Measurements from ENCODE around the gene IFFO2. TPM values are rescaled to one million over a fixed set of nuclear protein-coding genes. Genes with fewer than 3 reads are reported as not detected.

The IFFO2 gene
- total RNA-seq, 1 donor from 2014 or later: 34.4 TPM

DNA sequence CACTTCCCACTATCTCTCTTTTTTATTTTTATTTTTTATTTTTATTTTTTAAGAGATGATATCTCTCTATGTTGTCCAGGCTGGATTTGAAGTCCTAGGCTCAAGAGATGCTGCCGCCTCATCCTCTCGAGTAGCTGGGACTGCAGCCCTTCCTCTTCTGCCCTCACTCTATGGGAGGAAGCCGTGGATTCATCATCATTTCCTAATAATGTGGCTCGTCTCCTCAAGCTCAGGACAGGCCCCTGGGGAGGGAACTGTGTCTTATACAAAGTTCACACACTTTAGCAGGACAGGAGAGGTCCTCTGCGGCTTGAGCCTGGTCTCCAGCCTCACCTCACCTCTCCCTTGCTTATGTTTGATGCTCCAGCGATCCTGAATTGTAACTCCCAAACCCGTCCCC, 16.5 kb upstream of the IFFO2 start:
- DNase-seq (ENCODE audit: extremely low read depth, low read depth, low spot score): no peak

DNA sequence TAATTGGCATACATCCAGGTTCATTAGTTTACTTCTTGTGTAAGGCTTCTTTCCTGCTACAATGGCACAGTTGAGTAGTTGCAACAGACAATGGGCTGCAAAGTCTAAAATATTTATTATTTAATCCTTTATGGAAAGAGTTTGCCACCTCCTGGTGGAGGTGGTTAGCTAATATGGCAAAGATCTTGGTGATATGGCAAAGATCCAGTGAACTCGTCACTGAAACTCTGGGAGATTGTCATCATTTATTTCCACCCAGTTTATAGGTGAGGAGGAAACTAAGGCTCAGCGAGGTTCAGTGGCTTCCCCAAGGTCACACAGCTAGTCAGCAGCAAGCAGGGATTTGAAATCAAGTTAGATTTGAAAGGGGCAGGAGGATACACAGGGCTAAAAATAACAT, 16.1 kb upstream of the IFFO2 start:
- DNase-seq (ENCODE audit: extremely low read depth, low read depth, low spot score): no peak

DNA sequence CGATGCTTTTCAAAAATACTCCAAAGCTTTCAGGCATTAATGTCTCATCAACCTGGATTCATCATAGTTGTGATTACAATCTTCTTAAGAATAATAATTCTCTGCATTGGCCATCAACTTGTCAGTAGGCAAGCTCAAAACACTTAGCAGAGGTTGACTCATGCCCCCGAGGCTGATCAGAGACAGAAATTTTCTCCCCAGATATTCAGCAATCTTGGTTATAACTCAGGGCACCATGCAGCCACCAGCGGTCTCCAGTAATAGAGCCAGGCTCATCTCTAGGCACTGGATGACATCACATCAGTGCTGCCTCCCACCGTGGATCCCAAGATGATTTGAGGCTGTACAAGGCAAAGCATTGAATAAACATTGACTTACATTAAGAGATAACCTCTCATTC, 14.3 kb upstream of the IFFO2 start:
- DNase-seq (ENCODE audit: extremely low read depth, low read depth, low spot score): no peak

DNA sequence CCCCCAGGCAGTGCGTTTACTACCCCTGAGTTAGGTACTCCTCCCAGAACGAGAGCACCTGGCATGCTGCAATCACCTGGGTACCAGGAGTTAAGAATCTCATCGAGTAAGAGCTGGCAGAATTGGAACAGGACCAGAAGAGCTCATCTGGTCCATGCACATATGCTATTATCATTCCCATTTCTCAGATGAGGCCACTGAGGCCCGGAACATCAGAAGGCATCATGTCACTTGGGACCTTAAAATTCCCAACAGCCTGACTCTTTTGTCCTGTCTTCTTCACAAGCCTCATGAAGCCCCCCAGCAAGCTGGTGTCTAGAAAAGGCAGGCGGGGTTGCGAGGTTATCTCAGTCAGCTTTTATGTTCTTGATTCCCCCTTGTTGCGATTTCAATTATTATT, 13.9 kb upstream of the IFFO2 start:
- no peak for DNase-seq (ENCODE audit: extremely low read depth, low read depth, low spot score)

DNA sequence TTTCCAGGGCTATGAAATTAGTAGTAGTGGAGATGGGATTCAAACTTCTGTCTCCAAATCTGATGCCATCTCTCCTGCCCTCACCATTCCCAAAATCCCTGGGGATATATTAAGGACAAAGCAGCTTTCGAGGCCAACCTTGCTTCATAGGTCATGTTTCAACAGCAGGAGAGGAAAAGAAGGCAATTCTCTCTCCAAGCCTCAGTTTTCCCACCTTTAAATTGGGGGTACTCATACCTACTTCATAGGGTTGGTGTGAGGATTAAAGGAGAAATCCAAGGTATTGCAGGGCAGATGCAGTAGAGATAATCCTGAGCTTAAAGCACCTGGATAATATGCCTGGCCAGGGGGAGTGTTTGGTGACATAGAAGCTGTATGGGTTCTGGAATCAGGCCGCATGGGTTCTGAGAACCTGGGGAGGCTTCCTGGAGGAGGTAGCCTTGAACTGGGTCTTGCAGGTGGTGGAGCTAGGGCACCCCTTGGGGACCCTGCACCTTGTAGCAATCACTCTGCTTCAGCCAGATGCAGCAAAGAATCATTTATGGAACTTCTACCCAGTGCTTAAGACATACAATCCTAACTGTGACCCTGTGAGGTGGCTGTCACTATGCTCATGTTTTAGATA, 10.7 kb upstream of the IFFO2 start:
- DNase-seq (ENCODE audit: extremely low read depth, low read depth, low spot score): no peak

DNA sequence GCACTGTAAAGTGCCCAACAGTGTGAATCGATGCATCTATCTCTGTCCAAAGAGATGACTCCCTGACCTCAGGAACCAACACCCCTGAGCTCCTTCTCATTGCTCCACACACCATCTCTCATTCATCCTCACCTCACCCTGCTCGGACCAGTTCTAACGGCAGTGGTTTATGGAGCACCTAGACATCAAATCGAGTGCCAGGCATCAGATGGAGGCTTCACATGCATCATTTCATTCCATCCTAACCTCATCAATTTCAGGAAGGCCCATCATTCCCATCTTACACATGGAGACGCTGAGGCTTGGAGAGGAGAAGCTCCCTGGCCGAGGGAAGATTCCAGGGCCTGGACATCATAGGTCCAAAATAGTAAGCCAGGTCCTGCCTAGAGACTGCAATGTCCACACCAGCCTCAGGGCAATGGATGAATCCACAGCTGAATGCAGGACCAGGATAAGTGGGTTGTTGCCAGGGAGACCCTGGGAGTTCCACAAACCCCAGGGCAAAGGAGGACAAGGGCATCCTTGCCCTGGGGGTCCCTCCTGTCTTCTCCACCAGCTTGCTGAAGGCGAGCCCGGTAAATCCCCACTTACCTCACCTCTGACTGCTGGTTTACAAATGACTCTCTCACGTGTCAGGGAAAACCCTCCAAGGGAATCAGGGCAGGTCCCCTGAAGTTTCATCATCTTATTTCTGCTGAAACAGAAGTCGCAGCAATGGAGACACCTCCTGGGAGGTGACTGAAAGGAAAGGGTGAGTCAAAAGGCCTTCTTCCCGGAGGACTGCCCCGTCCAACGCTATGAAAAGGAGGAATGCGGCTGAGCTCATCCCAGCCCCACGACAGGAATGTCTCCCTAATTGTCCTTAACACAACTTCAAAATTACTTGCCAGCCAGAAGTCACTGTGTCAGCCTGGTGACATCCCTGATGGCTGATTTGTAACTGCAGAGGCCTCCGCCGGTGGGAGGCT, 9.0 kb upstream of the IFFO2 start:
- DNase-seq (ENCODE audit: extremely low read depth, low read depth, low spot score): no peak

DNA sequence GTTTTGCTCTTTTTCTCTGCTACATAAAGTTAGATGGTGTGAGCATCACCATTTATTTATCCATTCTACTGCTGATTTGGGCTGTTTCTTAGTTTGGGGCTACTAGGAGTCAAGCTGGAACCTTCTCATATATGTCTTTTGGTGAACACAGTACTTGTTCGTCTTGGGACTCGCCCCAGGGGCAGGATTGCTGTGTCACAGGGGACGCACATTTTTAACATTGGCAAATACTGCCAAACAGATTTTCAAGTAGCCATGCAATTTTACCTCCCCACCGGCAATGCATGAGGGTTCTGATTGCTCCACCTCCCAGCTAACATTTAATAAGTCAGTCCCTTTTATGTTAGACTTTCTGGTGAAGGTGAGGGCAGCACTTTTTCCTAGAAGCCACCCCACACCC, 7.5 kb upstream of the IFFO2 start:
- no peak for DNase-seq (ENCODE audit: extremely low read depth, low read depth, low spot score)

DNA sequence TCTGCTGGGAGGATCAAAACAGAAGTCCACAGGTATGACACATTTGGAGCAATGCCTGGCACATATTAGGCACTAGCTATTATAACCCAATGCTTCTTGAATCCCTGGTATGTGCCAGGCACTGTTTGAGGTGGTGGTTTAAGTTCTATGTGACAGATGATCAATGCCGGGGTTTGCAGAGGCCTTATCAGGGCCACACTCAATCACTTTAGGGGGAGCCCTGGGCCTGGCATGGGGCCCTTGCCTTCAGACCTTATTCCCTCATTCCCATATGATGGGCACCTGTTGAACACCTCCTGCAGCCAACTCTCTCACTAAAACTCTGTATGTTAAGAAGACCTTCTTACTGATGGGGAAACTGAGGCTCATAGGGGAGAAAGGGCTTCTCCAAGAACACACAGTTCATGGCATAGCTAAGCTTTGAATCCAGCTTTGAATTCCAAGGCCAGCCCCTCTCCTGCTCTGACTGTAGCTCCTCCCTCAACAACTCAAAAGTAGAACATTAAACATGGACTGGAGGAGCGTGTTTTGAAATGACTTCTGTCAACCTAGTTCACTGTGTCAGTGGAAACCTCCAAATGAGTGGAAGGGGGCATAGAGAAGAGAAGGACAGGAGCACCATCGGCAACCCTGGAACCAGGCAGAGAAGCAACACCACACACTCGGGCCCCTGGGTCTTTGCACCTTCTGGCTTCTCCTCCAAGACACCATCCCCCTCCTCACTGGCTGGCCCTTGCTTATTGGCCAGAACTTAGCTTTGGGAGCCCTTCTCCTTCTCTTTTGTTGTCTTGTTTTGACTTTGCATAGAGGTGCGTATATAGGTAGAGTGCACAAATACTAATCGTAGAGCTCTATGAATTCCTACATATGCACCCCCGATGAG, 6.6 kb upstream of the IFFO2 start:
- DNase-seq (ENCODE audit: extremely low read depth, low read depth, low spot score): no peak

DNA sequence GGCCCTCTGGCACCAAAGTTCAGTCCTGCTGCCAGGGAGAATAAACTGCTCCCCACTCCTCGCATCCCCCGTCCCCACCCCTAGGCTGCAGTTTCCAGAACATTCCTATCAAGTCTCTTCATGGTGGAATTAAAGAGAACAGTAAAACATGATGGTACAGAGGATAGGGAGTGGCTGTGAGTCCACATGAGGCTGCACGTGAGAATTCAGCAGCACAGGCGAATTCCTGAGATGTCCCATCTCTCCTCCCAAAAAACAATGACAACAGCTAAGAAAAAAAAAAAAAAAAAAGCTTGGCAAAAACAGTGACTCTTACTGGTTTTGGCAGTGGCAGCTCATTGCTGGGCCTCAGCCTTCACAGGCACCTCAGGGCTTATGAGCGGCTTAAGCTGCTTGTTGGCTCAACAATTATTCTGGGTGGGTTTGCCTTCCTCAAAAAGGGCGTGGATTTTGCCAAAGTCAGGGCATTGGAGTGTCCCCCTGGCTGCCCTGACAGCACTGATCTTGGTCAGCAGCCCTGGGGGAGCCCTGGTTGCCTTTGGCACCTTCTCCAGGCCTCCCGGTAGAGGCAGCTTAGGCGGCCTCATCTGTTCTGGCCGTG, 5.7 kb upstream of the IFFO2 start:
- no peak for DNase-seq (ENCODE audit: extremely low read depth, low read depth, low spot score)

DNA sequence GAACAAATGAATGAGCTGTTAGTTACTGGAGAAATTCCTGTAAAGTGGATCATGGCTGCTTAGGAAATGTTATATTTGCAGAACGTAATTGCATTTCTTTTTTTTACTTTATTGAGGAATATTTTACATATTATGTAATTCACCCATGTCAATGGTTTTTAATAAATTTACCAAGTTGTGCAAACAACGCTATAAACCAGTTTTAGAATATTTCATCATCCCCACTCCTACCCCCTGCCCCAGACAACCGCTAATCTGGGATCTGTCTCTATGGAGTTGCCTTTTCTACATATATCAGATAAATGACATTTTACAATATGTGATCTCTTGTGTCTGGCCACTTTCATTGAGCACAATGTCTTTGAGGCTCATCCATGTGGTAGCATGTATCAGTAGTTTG, 4.3 kb upstream of the IFFO2 start:
- DNase-seq (ENCODE audit: extremely low read depth, low read depth, low spot score): no peak

DNA sequence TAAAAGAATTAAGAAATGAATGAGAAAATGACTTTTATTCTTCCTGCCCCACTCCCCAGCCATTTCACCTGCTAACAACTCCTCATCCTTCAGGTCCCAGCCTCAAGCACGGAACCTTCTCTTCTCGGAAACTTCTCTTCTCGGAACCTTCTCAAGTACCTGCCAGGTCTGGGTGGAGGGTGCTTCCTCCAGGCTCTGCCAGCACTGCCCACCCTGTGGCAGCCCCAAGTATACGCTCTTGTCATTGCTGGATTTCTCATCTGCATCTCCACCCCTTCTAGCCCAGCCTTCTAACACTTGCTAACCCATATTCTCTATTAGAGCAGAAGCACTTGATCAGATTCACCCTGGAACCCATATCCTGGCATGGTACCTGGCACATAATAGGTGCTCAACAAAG, 3.9 kb upstream of the IFFO2 start:
- no peak for DNase-seq (ENCODE audit: extremely low read depth, low read depth, low spot score)

DNA sequence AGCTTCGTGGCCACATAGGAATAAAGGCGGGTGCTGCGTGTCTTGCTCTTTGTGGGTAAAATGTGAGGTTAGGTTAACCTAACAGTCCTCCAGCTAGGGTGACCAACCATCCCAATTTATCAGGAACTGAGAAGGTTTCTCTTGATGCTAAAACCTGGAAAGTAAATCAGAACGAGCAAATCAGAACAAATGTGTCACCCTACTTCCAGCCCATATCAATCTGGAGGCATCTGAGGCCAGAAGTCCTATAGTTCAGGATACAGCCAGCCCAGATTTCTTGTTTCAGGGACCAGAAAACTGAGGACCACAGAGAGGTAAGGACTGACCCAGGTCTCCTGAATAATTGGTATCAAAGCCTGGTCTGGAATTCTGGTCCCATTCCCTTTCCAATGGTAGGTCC, 3.1 kb upstream of the IFFO2 start:
- no peak for DNase-seq (ENCODE audit: extremely low read depth, low read depth, low spot score)

DNA sequence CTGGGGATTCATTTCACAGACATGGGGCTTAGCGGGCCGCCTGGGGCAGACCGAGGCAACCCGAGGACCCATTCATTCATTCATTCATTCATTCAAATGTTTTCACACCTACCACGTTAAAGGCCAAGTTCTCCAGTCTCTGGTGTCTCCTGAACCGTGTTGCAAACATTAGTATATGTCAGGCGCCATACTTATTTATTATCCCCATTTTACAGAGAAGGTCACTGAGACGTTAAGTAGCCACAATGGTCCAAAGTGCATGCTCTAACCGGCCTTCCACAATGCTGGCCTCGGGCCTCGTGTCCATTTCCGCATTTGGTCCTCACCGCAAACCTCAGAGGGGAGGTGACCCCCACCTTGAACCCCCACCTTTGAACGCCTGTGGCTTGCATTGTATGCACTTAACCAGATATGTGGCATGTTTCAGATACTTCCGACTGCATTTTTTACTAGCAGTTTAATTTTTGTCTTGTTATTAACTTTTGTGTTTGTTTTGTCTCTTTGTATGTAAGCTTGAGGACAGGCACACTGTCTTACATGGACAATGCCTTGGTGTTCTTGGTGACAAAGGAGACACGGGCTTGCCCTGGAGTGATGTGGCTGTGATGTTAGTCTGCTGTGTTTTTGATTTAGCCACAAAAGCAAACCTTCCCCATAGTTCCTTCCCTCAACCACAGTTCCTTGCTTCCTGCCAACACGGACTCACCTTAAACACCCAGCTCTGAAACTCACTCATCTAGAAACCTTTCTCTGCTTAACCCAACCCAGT, 1.2 kb upstream of the IFFO2 start:
- DNase-seq (ENCODE audit: extremely low read depth, low read depth, low spot score): no peak

DNA sequence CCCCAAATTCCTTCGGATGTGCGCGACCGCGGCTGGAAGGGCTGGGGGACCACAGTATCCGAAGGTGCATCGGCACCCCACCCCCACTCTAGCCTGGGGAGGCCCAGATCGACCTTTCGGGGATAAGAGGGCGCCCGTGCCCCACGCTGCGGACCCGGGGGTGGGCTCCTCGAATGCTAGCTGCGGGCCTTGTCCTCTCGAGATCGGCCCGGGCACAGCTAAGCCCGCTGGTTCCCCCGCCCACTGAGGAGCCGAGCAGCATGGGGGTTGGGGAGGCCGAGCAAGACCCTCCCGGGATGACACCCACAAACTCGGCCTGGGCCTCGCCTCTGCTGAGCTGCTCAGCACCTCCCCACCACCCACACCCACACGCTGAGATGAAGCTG, 653 bp upstream of the IFFO2 start:
- no peak for DNase-seq (ENCODE audit: extremely low read depth, low read depth, low spot score)

DNA sequence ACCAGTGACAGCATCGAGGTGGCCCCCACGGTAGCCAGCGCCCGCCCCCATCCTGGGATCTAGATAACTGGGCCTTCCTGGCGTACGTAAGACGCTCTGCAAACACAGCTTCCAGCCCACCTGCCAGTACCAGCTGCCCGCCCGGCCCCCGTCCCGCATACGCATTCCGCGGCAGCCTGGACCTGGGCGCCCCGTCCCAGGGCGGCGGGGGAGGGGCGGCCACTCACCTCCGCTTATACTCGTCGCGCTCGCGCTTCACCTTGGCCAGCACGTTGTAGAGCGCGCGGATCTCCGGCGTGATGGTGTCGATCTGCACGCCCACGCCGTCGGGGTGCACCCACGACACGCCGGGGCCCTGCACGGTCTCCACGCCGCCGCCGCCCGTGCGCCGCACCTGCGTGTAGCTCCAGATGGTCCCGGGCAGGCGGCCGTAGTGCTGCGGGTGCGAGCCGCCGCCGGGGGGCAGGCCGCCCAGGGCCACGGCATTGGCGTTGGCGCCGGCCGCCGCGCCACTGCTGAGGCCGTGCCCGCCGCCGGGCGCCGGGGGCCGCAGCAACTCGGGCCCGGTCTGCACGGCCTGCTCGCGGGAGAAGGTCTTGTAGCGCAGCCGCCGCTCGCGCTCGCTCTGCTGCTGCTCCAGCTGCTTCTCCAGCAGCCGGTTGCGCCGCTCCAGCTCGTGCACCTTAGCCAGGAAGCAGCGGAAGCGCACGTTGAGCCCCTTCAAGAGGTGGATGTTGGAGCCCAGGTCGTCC, 859 bp downstream of the IFFO2 start:
- no peak for DNase-seq (ENCODE audit: extremely low read depth, low read depth, low spot score)

DNA sequence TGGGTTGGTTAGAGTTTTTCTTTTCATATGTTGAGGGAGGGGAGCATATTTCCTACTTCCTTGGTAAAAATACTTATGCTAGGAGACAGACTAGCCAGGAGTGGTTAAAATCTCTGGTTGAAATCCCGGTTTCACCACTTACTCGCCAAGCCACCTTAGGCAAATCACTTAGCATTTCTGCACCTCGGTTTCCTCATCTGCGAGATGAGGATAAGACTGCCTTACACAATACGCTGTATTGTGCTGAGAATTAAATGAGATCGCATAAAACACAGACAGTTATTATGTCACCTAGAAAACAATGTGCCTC, 1.4 kb downstream of the IFFO2 start:
- DNase-seq (ENCODE audit: extremely low read depth, low read depth, low spot score): no peak

DNA sequence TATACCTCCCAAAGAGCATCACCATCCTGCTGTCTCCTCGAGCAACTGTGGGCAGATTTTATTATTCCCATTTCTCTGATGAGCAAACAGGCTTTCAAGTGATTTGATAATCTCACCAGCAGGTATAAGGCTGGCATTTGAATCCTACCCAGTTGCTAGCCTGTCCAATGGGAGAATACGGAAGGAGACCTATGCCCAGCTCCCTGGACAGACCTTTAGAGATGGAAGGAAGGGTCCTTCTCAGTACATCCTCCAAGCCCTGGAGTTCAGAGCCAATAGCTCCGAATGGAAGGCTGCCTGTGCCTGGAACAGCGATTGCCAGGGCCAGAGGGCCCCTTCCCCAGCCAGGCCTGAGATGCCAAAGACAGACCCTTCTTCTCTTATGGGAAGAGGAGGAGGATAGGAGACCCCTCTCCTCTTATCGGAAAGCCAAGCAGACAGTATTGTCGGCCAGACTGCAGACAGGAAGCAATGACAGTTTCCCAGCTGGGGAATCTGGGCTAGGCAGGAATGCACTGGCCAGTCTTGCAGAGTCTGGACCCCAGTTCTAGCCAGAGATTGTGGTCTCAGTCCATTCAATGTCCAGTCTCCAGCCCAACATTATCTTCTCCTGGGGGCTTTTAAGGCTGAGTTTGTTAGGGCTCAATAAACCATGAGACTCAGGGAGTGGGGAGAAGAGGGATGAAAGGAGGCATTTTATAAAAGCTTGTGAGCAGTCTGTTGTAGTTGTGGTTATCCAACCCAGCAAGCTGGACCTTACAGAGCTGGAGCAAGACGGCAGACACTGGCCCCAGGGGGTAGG, 2.0 kb downstream of the IFFO2 start:
- DNase-seq (ENCODE audit: extremely low read depth, low read depth, low spot score): no peak

DNA sequence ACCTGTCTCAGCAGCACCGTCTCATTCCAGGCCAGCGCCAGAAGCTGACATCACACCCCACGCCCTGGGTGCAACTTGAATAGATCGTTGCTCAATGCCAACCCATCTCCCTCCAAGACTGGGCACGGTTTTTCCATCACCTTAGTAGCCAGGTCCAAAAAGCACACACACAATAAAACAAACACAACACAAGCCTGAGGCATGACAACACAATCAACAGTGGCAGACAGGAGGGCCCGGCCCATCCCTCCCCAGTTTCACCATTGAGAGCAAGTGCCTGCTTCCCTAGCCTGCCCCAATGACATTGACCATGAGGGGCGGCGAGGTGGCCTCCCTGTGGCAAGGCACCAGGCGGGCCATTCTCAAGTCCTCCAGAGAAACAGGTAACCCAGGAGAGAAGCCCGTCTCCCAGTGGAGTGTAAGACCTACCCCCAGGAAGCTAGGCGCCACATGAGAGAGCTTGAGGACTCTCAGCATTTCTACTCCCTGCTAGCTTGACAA, 2.7 kb downstream of the IFFO2 start:
- DNase-seq (ENCODE audit: extremely low read depth, low read depth, low spot score): no peak

Data from glomerular endothelial cell (primary cell).